SIG-M5 (cell line): ENCODE data around the gene MT1B.
A peak's percentile ranks its signal among the peaks of the same experiment; 100 is the strongest.

Source experiments
- DNase-seq: peaks from one replicate; lab custom pipeline; 2025; lab: John Stamatoyannopoulos, UW

Gene MT1B

DNA sequence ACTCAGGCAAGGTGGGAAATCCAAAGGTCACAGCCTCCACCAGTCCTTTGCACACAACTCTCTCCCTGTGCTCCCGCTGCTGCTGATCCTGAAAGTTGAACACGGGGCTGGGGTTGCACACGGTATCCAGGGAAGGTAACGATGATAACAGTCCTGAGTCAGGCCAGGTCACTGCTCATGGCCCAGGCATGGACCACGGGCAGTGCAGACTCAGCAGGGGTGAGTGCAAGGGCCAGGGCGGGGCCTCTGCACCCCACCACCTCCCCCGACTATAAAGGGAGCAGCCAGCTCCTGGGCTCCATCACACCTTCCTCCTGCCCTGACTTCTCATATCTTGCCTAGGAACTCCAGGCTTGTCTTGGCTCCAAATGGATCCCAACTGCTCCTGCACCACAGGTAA, at the start of gene MT1B:
MT1B (plus strand) TSS at position 301 of the 400 bp plus-strand sequence; CDS start at position 369, 68 bp downstream.
- DNase-seq, result no peak

- no peak for DNase-seq
Observed at GRCh38 chr16:56603589-56603988, 48.1 kb upstream of the MT1B start.

- DNase-seq, result no peak
Observed at GRCh38 chr16:56604966-56605365, 46.7 kb upstream of the MT1B start.

DNA sequence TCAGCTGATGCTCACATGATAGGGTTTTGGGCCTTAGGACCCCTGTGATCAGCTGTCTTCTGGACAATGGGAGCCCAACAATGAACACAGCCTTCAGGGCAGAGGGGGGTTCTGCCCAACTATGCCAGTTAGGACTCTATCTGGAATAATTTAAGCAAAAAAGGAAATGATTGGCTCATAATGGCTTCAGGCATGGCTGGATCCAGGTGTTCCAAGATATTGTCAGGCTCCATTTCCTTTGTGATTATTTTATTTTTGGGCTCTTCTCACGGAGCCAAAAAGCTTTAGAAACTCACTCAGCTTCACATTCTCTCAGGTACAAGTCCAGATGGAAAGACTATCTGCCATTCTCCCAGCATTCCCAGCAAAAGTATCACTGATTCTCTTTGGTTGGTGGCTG, 46.2 kb upstream of the MT1B start:
- DNase-seq, result no peak

GRCh38 chr16:56606071-56606475, 45.6 kb upstream of the MT1B start:
- no peak for DNase-seq

- no peak for DNase-seq
Observed at GRCh38 chr16:56606476-56607108, 45.1 kb upstream of the MT1B start.

DNA sequence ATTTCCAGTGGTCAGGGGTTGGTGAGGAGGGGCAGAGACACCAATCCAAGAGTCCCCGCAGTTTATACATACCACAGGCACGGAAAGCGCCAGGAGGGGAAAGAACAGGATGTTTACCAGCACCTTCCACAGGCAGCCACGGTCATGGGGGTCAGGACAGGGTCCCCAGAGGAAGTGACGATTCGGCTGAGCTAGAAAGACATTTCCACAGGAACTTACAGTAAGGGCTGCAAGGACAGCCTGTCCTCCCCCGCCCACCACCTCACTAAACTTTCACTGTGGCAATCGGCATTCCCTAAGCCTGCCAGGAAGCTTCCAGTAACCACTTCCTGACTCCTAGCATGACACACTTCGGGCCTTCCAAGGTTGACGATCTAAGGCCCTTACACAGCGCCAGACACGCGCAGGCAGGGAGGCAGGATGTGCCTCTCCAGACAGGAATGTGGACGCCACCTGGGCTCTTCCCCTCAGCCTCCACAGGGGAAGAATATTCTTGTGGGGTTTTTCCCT, 44.5 kb upstream of the MT1B start:
- no peak for DNase-seq

DNA sequence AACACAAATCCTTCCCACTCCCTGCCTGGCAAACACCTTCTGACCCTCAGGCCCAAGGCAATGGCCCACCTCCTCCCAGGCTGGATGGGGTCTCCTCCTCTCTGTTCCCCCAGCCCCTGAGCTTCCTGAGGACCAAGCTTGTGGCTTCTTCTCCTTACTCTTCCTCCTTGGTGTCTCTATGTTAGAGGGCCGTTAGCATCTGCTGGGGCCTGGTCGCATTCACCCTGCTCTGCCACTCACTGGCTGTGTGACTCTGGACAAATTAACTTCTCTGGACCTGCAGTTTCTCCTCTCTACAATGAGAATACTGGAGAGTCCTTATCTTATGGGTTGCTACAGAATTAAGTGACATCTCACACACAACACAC, 44.0 kb upstream of the MT1B start:
- no peak for DNase-seq

DNA sequence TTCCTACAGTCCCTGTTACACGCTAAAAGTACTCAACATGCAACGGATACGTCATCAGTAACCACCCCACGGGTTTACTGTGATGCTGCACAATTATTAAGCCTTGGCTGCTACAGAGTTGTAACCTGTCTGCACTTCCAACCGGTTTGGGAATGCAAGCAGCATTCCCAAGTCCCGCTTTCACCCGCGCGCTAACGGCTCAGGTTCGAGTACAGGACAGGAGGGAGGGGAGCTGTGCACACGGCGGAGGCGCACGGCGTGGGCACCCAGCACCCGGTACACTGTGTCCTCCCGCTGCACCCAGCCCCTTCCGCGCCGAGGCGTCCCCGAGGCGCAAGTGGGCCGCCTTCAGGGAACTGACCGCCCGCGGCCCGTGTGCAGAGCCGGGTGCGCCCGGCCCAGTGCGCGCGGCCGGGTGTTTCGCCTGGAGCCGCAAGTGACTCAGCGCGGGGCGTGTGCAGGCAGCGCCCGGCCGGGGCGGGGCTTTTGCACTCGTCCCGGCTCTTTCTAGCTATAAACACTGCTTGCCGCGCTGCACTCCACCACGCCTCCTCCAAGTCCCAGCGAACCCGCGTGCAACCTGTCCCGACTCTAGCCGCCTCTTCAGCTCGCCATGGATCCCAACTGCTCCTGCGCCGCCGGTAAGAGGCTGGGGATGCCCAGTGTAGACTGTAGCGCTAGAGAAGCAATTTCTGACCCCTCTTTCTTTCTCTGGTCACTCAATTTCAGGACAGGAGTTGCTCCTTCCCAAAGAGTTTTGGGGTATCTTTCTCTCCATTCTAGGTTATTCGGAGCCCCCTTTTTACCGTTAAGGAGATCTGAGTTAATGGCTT, 43.4 kb upstream of the MT1B start, which contains the start of gene MT2A:
MT2A (plus strand) TSS at position 542 of the 833 bp plus-strand sequence; CDS start at position 614, 72 bp downstream.
- peak; percentile 84 for DNase-seq

- DNase-seq, result no peak
Observed at GRCh38 chr16:56608876-56609462, 42.7 kb upstream of the MT1B start.

DNA sequence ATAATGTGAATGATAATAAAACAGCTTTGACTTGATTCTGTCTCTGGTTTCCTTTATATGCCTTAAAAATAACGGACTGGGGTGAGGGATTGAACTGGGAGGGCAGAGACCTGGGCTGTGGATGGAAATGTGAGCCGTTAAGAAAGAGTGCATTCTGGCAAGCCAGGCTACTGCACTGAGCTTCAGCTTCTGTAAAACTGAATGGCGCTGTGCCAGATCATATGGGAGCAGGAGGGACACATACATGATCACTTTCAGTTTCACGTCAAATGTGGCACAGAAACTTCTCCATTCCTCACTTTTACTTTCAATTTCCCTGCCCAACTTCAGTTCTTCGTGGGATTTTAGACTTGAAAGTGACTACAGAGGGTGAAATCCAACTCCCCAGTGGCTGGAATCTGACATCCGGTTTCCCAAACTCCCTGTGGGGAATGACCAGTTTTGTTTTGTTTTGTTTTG, 42.2 kb upstream of the MT1B start:
- DNase-seq, result peak; percentile 79

- DNase-seq, result no peak
Observed at GRCh38 chr16:56610017-56610608, 41.6 kb upstream of the MT1B start.

GRCh38 chr16:56610609-56611111, 41.0 kb upstream of the MT1B start:
- DNase-seq, result no peak

GRCh38 chr16:56611281-56611833, 40.3 kb upstream of the MT1B start:
- DNase-seq, result no peak

DNA sequence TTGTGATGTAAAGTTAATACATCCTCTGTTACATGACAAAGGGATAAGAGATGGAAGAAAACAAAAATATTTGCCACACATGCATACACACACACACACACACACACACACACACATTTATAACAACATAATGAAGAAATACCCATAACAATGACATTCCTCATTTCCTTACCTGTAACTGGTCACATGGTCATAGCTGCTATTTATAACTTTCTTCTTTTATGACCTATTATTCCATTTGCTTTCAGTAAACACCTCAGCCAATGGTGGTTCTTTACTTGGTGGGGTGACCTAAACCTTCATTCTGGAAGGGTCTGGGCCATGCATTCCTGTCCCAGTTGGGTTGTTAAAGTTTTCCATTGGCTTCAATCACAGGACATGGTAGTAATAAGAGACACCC, 38.0 kb upstream of the MT1B start:
- DNase-seq, result no peak

GRCh38 chr16:56614549-56614991, 37.1 kb upstream of the MT1B start:
- DNase-seq, result no peak

DNA sequence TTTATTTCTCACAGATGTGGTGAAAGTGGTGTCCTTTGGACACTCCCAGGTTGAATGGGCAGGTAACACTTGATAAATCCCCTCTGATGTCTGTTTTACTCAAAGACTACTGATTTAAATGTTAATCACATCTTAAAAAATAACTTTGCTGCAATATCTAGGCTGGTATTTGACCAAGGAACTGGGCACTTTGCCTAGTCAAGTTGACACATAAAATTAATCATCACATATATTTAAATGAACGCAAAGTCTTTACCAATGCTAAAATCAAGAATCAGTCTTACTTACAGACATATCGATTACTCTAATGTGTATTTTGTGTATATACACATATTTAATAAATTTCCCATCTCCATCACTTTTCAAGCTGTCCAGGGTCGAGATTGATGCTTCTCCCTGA, 36.3 kb upstream of the MT1B start:
- DNase-seq, result no peak

DNA sequence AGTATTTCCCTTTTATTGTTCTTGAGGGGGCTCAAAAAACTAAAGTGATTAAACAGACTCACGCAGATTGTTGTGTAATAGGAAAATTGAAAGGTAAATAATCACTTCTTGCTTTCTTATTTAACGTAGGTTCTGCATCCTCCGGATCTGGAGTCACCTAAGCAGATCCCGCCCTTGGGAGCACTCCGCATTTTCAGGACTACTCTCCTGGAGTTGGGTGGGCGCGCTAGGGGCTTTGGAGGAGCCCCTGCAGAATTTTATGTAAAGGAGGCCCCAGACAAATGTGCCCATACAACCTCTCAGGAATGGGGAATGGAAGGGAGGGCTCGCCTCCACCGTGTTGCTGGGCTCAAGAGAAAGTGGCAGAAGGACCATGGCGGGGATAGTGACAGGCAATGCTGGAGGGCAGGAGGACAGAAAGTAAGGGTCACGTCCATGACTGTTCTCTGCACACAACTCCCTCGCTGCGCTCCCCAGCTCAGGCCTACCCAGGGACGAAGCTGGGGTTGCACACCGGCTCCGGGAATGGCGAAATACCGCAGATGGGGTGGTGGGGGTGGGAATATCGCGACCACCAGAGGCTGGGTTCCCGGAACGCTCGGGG, 35.0 kb upstream of the MT1B start:
- no peak for DNase-seq

DNA sequence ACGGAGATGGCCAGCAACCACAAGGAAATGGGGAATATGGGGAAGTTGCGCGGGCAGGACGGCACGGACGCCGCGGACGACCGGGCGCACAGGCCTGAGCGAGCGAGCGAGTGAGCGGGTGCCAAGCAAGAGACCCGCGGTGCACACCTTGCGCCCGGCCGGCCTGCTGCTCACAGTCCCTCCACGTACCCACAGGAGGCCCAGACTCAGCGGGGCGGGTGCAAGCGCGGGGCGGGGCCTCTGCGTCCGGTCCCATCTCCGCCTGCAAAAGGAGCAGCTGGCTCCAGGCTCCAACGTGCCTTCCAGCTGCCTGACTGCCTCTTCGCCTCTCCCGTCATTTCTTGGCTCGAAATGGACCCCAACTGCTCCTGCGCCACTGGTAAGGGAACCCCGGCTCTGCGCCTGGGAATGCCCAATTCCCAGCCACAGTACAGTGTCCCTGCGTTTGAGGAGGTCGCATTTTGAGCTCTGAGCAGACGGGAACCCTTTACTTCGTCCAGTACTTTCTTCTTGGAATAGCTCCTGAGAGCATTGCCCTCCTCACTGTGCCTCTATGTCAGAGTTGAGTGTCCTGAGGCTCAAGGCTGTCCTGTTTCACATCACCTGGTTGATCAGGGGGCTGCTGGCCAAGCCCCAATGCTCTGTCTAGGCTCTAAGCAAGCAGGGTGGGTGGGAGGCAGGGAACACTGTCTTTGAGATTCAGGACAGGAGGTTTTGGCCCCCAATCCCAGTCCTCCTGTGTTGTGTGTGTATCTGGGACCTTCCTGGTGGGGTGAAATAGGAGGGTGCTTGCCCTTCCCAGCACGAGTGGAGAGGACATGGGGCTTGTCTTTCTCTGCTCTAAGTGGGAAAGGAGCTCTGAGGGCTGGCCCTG, 34.2 kb upstream of the MT1B start:
- DNase-seq, result no peak

- DNase-seq, result no peak
Observed at GRCh38 chr16:56618138-56618537, 33.5 kb upstream of the MT1B start.
